HEK293T (cell line): ENCODE measurements around the gene KANSL1.
"Not testable (repeated sequence)": the region's sequence is repeated elsewhere in the genome, so short reads cannot be mapped to it uniquely, and the experiment has no call there.

Source experiments
- CTCF ChIA-PET: fragments of 350-600 bp; formaldehyde crosslinking; extraction: SDS; loops from one replicate; lab custom pipeline; 2021; ENCODE audit warnings: antibody characterized with exemption, inconsistent platforms; lab: Yijun Ruan, JAX
- POLR2A ChIA-PET: fragments of 350-600 bp; formaldehyde crosslinking; extraction: SDS; loops from one replicate; lab custom pipeline; 2020; ENCODE audit warnings: antibody characterized with exemption, inconsistent platforms; lab: Yijun Ruan, JAX
- DNase-seq: peaks from one replicate; pipeline ENCODE4 v3.0.0; 2012; ENCODE audit warnings: mixed read lengths; ENCODE audit errors: extremely low spot score
- ARNT ChIP-seq: fragments of 450-650 bp; IDR thresholded peaks from 2 replicates; pipeline ENCODE4 v1.6.1; 2017; ENCODE audit warnings: mild to moderate bottlenecking
- BHLHE40 ChIP-seq: fragments of 450-650 bp; IDR thresholded peaks from 2 replicates; pipeline ENCODE4 v1.6.1; 2016; ENCODE audit warnings: mild to moderate bottlenecking, moderate library complexity, borderline replicate concordance
- CTBP1 ChIP-seq: fragments of 450-650 bp; IDR thresholded peaks from 2 replicates; pipeline ENCODE4 v1.6.1; 2016; ENCODE audit warnings: borderline replicate concordance
- ELF4 ChIP-seq: fragments of 450-650 bp; IDR thresholded peaks from 2 replicates; pipeline ENCODE4 v1.6.1; 2017; ENCODE audit warnings: antibody characterized with exemption
- FOXA1 ChIP-seq: fragments of 450-650 bp; IDR thresholded peaks from 2 replicates; pipeline ENCODE4 v1.6.1; 2016; ENCODE audit warnings: mild to moderate bottlenecking
- FOXK2 ChIP-seq: fragments of 450-650 bp; IDR thresholded peaks from 2 replicates; pipeline ENCODE4 v1.6.1; 2016; ENCODE audit warnings: mild to moderate bottlenecking
- FOXM1 ChIP-seq: fragments of 450-650 bp; IDR thresholded peaks from 2 replicates; pipeline ENCODE4 v1.6.1; 2017; ENCODE audit warnings: mild to moderate bottlenecking, borderline replicate concordance
- HDGF ChIP-seq: fragments of 450-650 bp; IDR thresholded peaks from 2 replicates; pipeline ENCODE4 v1.6.1; 2017; ENCODE audit warnings: antibody characterized with exemption, borderline replicate concordance
- L3MBTL2 ChIP-seq: fragments of 450-650 bp; conservative IDR thresholded peaks from 2 replicates; pipeline ENCODE4 v1.6.1; 2016; ENCODE audit warnings: mild to moderate bottlenecking
- LEF1 ChIP-seq: fragments of 450-650 bp; IDR thresholded peaks from 2 replicates; pipeline ENCODE4 v1.6.1; 2017; ENCODE audit warnings: mild to moderate bottlenecking, borderline replicate concordance
- NFRKB ChIP-seq: fragments of 450-650 bp; IDR thresholded peaks from 2 replicates; pipeline ENCODE4 v1.6.1; 2016; ENCODE audit warnings: mild to moderate bottlenecking, moderate library complexity
- SP1 ChIP-seq: fragments of 450-650 bp; IDR thresholded peaks from 2 replicates; pipeline ENCODE4 v1.6.1; 2017
- SUZ12 ChIP-seq: fragments of 450-650 bp; IDR thresholded peaks from 2 replicates; pipeline ENCODE4 v1.6.1; 2016; ENCODE audit warnings: mild to moderate bottlenecking
- TARDBP ChIP-seq: fragments of 450-650 bp; IDR thresholded peaks from 2 replicates; pipeline ENCODE4 v1.6.1; 2016
- ZNF384 ChIP-seq: fragments of 450-650 bp; IDR thresholded peaks from 2 replicates; pipeline ENCODE4 v1.6.1; 2016
- TF ChIP-seq, protein P1 (sequence below): fragments of 450-650 bp; IDR thresholded peaks from 2 replicates; pipeline ENCODE4 v1.6.1; 2016

KANSL1 gene

DNA sequence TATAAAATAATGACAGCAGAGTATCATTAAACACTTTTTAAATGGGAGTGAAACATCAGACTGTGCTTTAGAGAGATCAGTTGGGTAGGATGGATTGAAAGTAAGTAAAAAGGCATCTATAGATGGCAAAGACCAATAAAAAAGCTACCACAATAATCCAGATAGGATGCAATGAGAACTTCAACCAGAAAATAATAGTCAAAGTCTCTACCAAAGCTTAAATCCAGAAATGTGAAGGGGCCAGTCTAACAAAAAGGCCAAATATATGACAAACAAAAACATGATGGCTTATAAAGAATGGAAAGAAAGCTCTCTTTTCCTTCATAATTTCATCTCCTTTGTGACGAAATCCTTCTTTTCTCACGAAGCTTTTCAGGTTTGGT is 12.3 kb downstream of the KANSL1 start:
- ChIA-PET CTCF (interaction anchor here (0.6 to 1.5 kb wide), 2 partner anchors 12 to 759 kb away, joined by 3 to 8 read pairs; partner anchors contain the start of gene KANSL1), POLR2A (interaction anchor here (0.8 kb wide), 1 partner anchor 12 kb away, joined by 4 read pairs; the partner anchor contains the start of gene KANSL1)
- TF ChIP-seq HDGF (no peak), L3MBTL2 (no peak), FOXA1 (no peak), ZNF384 (no peak), TARDBP (no peak), SP1 (no peak)
- no peak for DNase-seq

DNA sequence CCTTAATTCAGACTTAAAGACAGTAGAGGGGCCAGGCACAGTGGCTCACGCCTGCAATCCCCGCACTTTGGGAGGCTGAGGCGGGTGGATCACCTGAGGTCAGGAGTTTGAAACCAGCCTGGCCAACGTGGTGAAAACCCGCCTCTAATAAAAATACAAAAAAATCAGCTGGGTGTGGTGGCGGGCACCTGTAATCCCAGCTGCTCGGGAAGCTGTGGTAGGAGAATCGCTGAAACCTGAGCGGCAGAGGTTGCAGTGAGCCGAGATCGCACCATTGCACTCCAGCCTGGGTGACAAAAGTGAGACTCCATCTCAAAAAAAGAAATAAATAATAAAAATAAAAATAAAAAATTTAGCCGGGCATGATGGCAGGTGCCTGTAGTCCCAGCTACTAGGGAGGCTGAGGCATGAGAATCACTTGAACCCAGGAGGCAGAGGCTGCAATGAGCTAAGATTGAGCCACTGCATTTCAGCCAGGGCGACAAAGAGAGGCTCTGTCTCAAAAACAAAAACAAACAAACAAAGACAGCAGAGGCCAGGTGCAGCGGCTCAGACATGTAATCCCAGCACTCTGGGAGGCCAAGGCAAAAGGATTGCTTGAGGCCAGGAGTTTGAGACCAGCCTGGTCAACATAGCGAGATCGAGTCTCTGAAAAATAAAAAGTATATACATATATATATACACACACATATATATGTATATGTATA is 12.9 kb downstream of the KANSL1 start:
- DNase-seq: not testable (repeated sequence)
- ChIA-PET POLR2A (interaction anchor here (0.8 kb wide), 1 partner anchor 13 kb away, joined by 4 read pairs; the partner anchor contains the start of gene KANSL1), CTCF (interaction anchor here (1.3 to 1.5 kb wide), 2 partner anchors 12 to 13 kb away, joined by 3 to 8 read pairs; partner anchors contain the start of gene KANSL1)

DNA sequence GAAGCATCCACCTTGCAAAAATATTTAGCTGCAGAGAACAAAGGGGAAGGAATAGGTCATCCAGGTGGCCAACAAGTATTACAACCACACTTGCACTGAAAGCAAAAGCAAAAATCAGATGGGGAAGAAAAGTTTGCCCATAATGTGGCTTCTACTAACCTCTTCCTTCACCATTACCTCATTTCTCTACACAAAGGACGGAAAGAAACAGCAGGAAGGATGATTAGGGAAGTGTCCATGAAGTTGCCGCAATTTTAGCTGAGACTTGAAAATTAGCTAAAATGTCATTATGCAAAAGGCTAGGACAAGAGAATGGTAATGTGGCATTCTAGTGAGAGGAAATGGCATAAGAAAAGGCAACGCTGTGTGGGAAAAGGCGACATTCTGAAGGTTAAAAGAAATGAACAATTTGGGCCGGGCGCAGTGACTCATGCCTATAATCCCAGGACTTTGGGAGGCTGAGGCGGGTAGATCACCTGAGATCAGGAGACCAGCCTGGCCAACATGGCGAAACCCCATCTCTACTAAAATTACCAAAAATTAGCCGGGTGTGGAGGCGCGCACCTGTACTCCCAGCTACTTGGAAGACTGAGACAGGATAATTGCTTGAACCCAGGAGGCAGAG is 13.7 kb downstream of the KANSL1 start:
- ChIA-PET POLR2A (no interaction called here), CTCF (interaction anchor here (1.3 kb wide), 1 partner anchor 13 kb away, joined by 3 read pairs; the partner anchor contains the start of gene KANSL1)
- no peak for DNase-seq
- TF ChIP-seq LEF1 (no peak), L3MBTL2 (no peak), ELF4 (no peak), ARNT (no peak), HDGF (no peak), FOXA1 (no peak), ZNF384 (no peak), FOXK2 (no peak), CTBP1 (no peak), BHLHE40 (no peak), NFRKB (no peak), FOXM1 (no peak), TARDBP (no peak), SP1 (no peak), SUZ12 (no peak)
- TF ChIP-seq, protein P1, sequence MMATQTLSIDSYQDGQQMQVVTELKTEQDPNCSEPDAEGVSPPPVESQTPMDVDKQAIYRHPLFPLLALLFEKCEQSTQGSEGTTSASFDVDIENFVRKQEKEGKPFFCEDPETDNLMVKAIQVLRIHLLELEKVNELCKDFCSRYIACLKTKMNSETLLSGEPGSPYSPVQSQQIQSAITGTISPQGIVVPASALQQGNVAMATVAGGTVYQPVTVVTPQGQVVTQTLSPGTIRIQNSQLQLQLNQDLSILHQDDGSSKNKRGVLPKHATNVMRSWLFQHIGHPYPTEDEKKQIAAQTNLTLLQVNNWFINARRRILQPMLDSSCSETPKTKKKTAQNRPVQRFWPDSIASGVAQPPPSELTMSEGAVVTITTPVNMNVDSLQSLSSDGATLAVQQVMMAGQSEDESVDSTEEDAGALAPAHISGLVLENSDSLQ: no peak

DNA sequence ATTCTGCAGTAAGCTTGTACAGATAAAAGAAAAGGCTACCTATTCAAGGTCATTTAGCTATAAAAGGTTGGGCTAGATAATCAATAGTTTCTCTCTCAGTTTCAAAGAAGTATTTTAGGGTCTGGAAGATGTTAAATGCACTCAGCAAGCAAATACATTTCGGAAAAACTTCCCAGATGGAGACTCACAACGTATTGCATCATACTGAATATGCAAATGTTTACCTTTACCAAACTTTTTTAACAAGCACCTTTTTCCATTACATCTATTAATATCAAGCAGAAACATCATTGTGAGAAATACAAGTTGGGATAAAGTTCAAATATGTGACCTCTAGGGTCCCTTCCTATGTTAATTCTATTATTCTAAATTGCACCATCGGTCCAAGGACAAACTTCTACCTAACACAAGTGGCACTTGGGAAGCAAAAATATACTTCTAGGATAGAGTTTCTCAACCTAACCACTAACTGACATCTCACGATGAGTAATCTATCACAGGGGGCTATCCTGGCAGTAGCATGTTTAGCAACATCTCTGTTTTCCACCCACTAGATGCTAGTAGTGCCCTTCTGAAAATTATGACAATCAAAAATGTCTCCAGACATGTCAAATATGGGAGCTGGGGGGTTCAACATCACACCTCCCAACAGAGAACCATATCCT is 14.5 kb downstream of the KANSL1 start:
- no peak for DNase-seq
- ChIA-PET POLR2A (interaction anchor here (1.1 kb wide), 1 partner anchor 15 kb away, joined by 3 read pairs; the partner anchor contains the start of gene KANSL1), CTCF (interaction anchor here (0.6 to 2.0 kb wide), 3 partner anchors 14 to 22 kb away, joined by 3 to 9 read pairs (median 4); partner anchors contain the start of gene KANSL1)
- no peak for TF ChIP-seq HDGF
- no peak for TF ChIP-seq ARNT
- TF ChIP-seq NFRKB: no peak
- TF ChIP-seq SUZ12: no peak
- TF ChIP-seq TARDBP: no peak
- TF ChIP-seq FOXK2: no peak
- TF ChIP-seq, protein P1: no peak
- TF ChIP-seq L3MBTL2: no peak
- no peak for TF ChIP-seq FOXA1
- no peak for TF ChIP-seq FOXM1
- no peak for TF ChIP-seq ELF4
- no peak for TF ChIP-seq CTBP1
- no peak for TF ChIP-seq BHLHE40
- TF ChIP-seq SP1: no peak
- TF ChIP-seq LEF1: no peak
- TF ChIP-seq ZNF384: no peak

DNA sequence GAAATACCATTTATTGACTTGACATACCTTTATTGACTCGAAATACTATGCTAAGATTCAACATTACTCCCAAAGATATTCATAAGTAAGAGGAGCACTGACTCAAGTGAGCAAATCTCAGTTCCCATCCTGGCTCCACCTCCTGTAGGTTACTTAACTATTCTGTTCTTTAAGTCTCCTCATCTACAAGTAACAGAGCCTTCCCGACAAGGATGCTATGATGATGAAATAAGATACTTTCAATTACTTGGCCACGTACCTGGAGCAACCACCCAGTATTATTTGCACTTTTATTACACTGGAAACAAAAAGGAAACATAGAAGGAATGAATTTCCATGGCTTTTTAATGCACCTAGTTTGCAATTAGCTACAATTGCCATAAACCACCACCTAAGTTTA is 16.3 kb downstream of the KANSL1 start:
- no peak for DNase-seq
- ChIA-PET CTCF (interaction anchor here (0.6 to 2.0 kb wide), 4 partner anchors 16 to 69 kb away, joined by 3 to 9 read pairs (median 4); partner anchors contain the start of gene KANSL1), POLR2A (interaction anchor here (0.7 kb wide), 1 partner anchor 9 kb away, joined by 4 read pairs; no protein-coding TSS in a partner anchor)
- no peak for TF ChIP-seq LEF1
- TF ChIP-seq FOXM1: no peak
- TF ChIP-seq, protein P1: no peak
- no peak for TF ChIP-seq CTBP1
- TF ChIP-seq BHLHE40: no peak
- TF ChIP-seq ZNF384: no peak
- TF ChIP-seq SUZ12: no peak
- no peak for TF ChIP-seq NFRKB
- TF ChIP-seq FOXK2: no peak
- no peak for TF ChIP-seq ELF4
- TF ChIP-seq SP1: no peak
- TF ChIP-seq HDGF: no peak
- TF ChIP-seq L3MBTL2: no peak
- no peak for TF ChIP-seq FOXA1
- TF ChIP-seq TARDBP: no peak
- no peak for TF ChIP-seq ARNT
